H1 (cell line): ENCODE results near the gene USP8. TPM values are rescaled to one million over a fixed set of nuclear protein-coding genes. Genes with fewer than 3 reads are reported as not detected.

Experiments used
- CTCF ChIA-PET: fragments of 300-600 bp; sonication (Branson Sonifier 250); formaldehyde crosslinking; loops from one replicate; lab custom pipeline; 2021; ENCODE audit not compliant: partially characterized antibody; lab: Charles Lee
- POLR2A ChIA-PET: fragments of 300-600 bp; sonication (Branson Sonifier 250); formaldehyde crosslinking; loops from one replicate; lab custom pipeline; 2021; ENCODE audit warnings: inconsistent platforms; ENCODE audit not compliant: partially characterized antibody; lab: Charles Lee
- DNase-seq, 2 experiments: peaks; one replicate each; pipeline versions ENCODE4 v3.0.0 to v3.0.0-alpha.2; 2010 to 2022; ENCODE audit warnings: low spot score in 2 of 2, low read depth in 1 of 2, mixed read lengths in 1 of 2
- FAIRE-seq: peaks from 2 replicates; lab custom pipeline; 2011; peaks lifted over from hg19 to GRCh38; lab: Jason Lieb, UNC
- H2AFZ ChIP-seq: 2 replicates; pipeline ENCODE4 v1.8.1; 2012; ENCODE audit warnings: low read length, inconsistent platforms
- H2AK5ac ChIP-seq: 2 replicates; pipeline ENCODE4 v1.6.1; 2013; ENCODE audit warnings: low read depth, low read length
- H2BK120ac ChIP-seq: replicated peaks from 2 replicates; pipeline ENCODE3; 2013; ENCODE audit warnings: low read depth, low read length, inconsistent platforms
- H2BK12ac ChIP-seq: 2 replicates; pipeline ENCODE4 v1.6.1; 2013; ENCODE audit warnings: low read depth, low read length
- H2BK15ac ChIP-seq: 2 replicates; pipeline ENCODE4 v1.6.1; 2013; ENCODE audit warnings: low read length
- H2BK20ac ChIP-seq: 2 replicates; pipeline ENCODE4 v1.6.1; 2013; ENCODE audit warnings: low read length
- H2BK5ac ChIP-seq: 2 replicates; pipeline ENCODE4 v1.6.1; 2013; ENCODE audit warnings: low read depth, low read length
- H3K14ac ChIP-seq: 2 replicates; pipeline ENCODE4 v1.6.1; 2013; ENCODE audit warnings: inconsistent platforms; ENCODE audit not compliant: insufficient read length
- H3K18ac ChIP-seq: 2 replicates; pipeline ENCODE4 v1.6.1; 2013; ENCODE audit warnings: low read length; ENCODE audit errors: extremely low read depth
- H3K23ac ChIP-seq: 2 replicates; pipeline ENCODE4 v1.6.1; 2013; ENCODE audit warnings: inconsistent platforms; ENCODE audit not compliant: insufficient read length
- H3K23me2 ChIP-seq: 2 replicates; pipeline ENCODE4 v1.6.1; 2013; ENCODE audit warnings: low read depth, low read length
- H3K27ac ChIP-seq: 2 replicates; pipeline ENCODE4 v1.6.1; 2011; ENCODE audit warnings: low read depth, low read length, inconsistent platforms
- H3K27me3 ChIP-seq, 4 experiments: replicated peaks in 1 of 4; 1 replicate in 1 of 4; 2 replicates in 3 of 4; pipeline versions ENCODE4 v1.6.1 to v1.8.1; 2011 to 2013; ENCODE audit warnings: low read length in 3 of 4, mild to moderate bottlenecking in 3 of 4, inconsistent platforms in 2 of 4, mixed read lengths in 2 of 4, moderate library complexity in 1 of 4; ENCODE audit not compliant: control insufficient read depth in 3 of 4, insufficient read depth in 3 of 4; ENCODE audit errors: extremely low read depth in 1 of 4
- H3K36me3 ChIP-seq, 4 experiments: 2 replicates each; pipeline versions ENCODE4 v1.6.1 to v1.8.1; 2011 to 2013; ENCODE audit warnings: mild to moderate bottlenecking in 4 of 4, low read length in 3 of 4, moderate library complexity in 2 of 4, control low read depth in 1 of 4, inconsistent platforms in 1 of 4; ENCODE audit not compliant: insufficient read depth in 4 of 4, control insufficient read depth in 2 of 4
- H3K4ac ChIP-seq: replicated peaks from 2 replicates; pipeline ENCODE3; 2013; ENCODE audit warnings: low read length, low read depth, mixed read lengths, inconsistent platforms; ENCODE audit not compliant: insufficient read length
- H3K4me1 ChIP-seq, 4 experiments: replicated peaks in 1 of 4; 1 replicate in 1 of 4; 2 replicates in 3 of 4; pipeline versions ENCODE4 v1.6.1 to v1.8.1; 2011 to 2013; ENCODE audit warnings: low read length in 3 of 4, inconsistent platforms in 2 of 4, mixed read lengths in 1 of 4; ENCODE audit not compliant: insufficient read depth in 4 of 4, control insufficient read depth in 3 of 4
- H3K4me2 ChIP-seq, 2 experiments: 2 replicates each; pipeline versions ENCODE4 v1.6.1 to v1.8.1; 2011 to 2013; ENCODE audit warnings: low read depth in 2 of 2, low read length in 2 of 2, control low read depth in 1 of 2, inconsistent platforms in 1 of 2, mild to moderate bottlenecking in 1 of 2; ENCODE audit not compliant: insufficient read depth in 1 of 2
- H3K4me3 ChIP-seq, 4 experiments: fragments of 200-600, 300-600 bp in 1 of 4; sonication (generic), shearing (Covaris generic), sonication (Bioruptor Twin) in 1 of 4; 2 replicates each; pipeline versions ENCODE4 v1.5.1 to v1.8.1; 2011 to 2016; ENCODE audit warnings: low read length in 4 of 4, low read depth in 3 of 4, control low read depth in 2 of 4, inconsistent platforms in 2 of 4, mild to moderate bottlenecking in 2 of 4, mixed read lengths in 1 of 4, moderate library complexity in 1 of 4; ENCODE audit not compliant: insufficient read depth in 2 of 4; ENCODE audit errors: extremely low read depth in 1 of 4
- H3K56ac ChIP-seq: replicated peaks from 2 replicates; pipeline ENCODE3; 2013; ENCODE audit warnings: low read depth, mild to moderate bottlenecking, mixed read lengths, low read length, inconsistent platforms; ENCODE audit not compliant: insufficient read length
- H3K79me1 ChIP-seq: 2 replicates; pipeline ENCODE4 v1.6.1; 2013; ENCODE audit warnings: low read depth, low read length, control low read depth
- H3K79me2 ChIP-seq, 2 experiments: 2 replicates each; pipeline versions ENCODE4 v1.6.1 to v1.8.1; 2012 to 2013; ENCODE audit warnings: low read length in 2 of 2, mild to moderate bottlenecking in 2 of 2, inconsistent platforms in 1 of 2; ENCODE audit not compliant: insufficient read depth in 2 of 2, control insufficient read depth in 1 of 2
- H3K9ac ChIP-seq, 4 experiments: replicated peaks in 1 of 4; 1 replicate in 1 of 4; 2 replicates in 3 of 4; pipeline versions ENCODE4 v1.6.1 to v1.8.1; 2011 to 2013; ENCODE audit warnings: low read depth in 3 of 4, low read length in 3 of 4, control low read depth in 2 of 4, mild to moderate bottlenecking in 2 of 4, moderate library complexity in 2 of 4, inconsistent platforms in 1 of 4; ENCODE audit errors: extremely low read depth in 1 of 4
- H3K9me3 ChIP-seq, 2 experiments: 2 replicates each; pipeline versions ENCODE4 v1.6.1 to v1.8.1; 2012 to 2013; ENCODE audit warnings: mild to moderate bottlenecking in 2 of 2, moderate library complexity in 2 of 2, control low read depth in 1 of 2, inconsistent platforms in 1 of 2, low read depth in 1 of 2, low read length in 1 of 2, mixed read lengths in 1 of 2; ENCODE audit not compliant: insufficient read depth in 2 of 2
- H4K20me1 ChIP-seq, 2 experiments: replicated peaks in 1 of 2; 2 replicates each; pipeline versions ENCODE3 to v1.8.1; 2011 to 2013; ENCODE audit warnings: inconsistent platforms in 2 of 2, low read length in 2 of 2, mild to moderate bottlenecking in 1 of 2; ENCODE audit not compliant: insufficient read depth in 2 of 2, control insufficient read depth in 1 of 2
- H4K5ac ChIP-seq: 2 replicates; pipeline ENCODE4 v1.6.1; 2013; ENCODE audit warnings: low read length, low read depth, mixed read lengths, inconsistent platforms; ENCODE audit not compliant: insufficient read length
- H4K8ac ChIP-seq: 2 replicates; pipeline ENCODE4 v1.8.0; 2013; ENCODE audit warnings: mild to moderate bottlenecking, moderate library complexity, low read length, inconsistent platforms; ENCODE audit not compliant: insufficient read depth; ENCODE audit errors: extremely low read depth
- H4K91ac ChIP-seq: replicated peaks from 2 replicates; pipeline ENCODE3; 2013; ENCODE audit warnings: low read length, mixed read lengths, inconsistent platforms; ENCODE audit not compliant: insufficient read length
- E2F6 ChIP-seq: IDR thresholded peaks from 2 replicates; pipeline ENCODE4 v1.6.1; 2012; ENCODE audit warnings: inconsistent platforms
- EP300 ChIP-seq, 2 experiments: IDR thresholded peaks; 1 replicate in 1 of 2; 2 replicates in 1 of 2; pipeline ENCODE4 v1.6.1; 2011 to 2012; ENCODE audit warnings: low read depth in 2 of 2, low read length in 2 of 2, mild to moderate bottlenecking in 2 of 2, borderline replicate concordance in 1 of 2, inconsistent platforms in 1 of 2, moderate library complexity in 1 of 2
- GTF2F1 ChIP-seq: IDR thresholded peaks from 2 replicates; pipeline ENCODE4 v1.6.1; 2012; ENCODE audit warnings: low read depth, low read length, improper control_type of control experiment, borderline replicate concordance
- JUN ChIP-seq: IDR thresholded peaks from 2 replicates; pipeline ENCODE4 v1.6.1; 2011; ENCODE audit warnings: low read depth, mild to moderate bottlenecking, improper control_type of control experiment, low read length
- MAX ChIP-seq: IDR thresholded peaks from 2 replicates; pipeline ENCODE4 v1.6.1; 2012; ENCODE audit warnings: inconsistent platforms
- PHF8 ChIP-seq: fragments of 200-600 bp; sonication (generic); conservative IDR thresholded peaks from 2 replicates; pipeline ENCODE4 v1.7.1; 2012; ENCODE audit warnings: low read depth, mild to moderate bottlenecking, inconsistent platforms, low read length, moderate library complexity
- YY1 ChIP-seq: IDR thresholded peaks from 2 replicates; pipeline ENCODE4 v1.6.1; 2011; ENCODE audit warnings: low read depth, mild to moderate bottlenecking, low read length
- WGBS, 2 experiments: shearing (Covaris generic) in 1 of 2; methylation state at CpG; one replicate each; pipeline versions ENCODE4 v1.1.6 to v1.1.7; 2013 to 2015; ENCODE audit warnings: low lambda C conversion rate in 2 of 2, mixed read lengths in 2 of 2, inconsistent platforms in 1 of 2, low coverage in 1 of 2, missing lambda C conversion rate in 1 of 2; ENCODE audit not compliant: insufficient replicate concordance in 2 of 2, insufficient coverage in 1 of 2, insufficient read length in 1 of 2; ENCODE audit errors: extremely low coverage in 1 of 2, missing lambda C conversion rate in 1 of 2; 5-methylcytosine and 5-hydroxymethylcytosine counted together
- polyA plus RNA-seq, 7 experiments: library from polyadenylated mRNA; depleted of rRNA in 3 of 7; stranded (reverse) in 5 of 7; unstranded in 2 of 7; fragments of >200 nt in 5 of 7; fragments of 200-250 nt in 2 of 7; gene quantifications; 1 replicate in 5 of 7; 2 replicates in 1 of 7; 4 replicates in 1 of 7; pipeline versions ENCODE4 v1.2.1 to v1.2.3, GENCODE V29; 2011 to 2013; ENCODE audit warnings: missing spikeins in 2 of 7, mixed read lengths in 2 of 7
- total RNA-seq: library from RNA; stranded (reverse); fragmentation: NEBNext Ultra II Directional; extraction: Animal tissue kit (Norgen Biotek cat#: 25700); gene quantifications from 2 replicates; pipeline ENCODE4 v1.2.1, GENCODE V29; 2021

The USP8 gene
- total and polyA plus RNA-seq, 2 of the 8 experiments (the other 6 are each of a cell fraction or from before 2014, with no cell fraction given), result 19.9 to 66.2 TPM

- Histone ChIP-seq H3K79me1 (no peaks in the 10 kb centered on the region), H3K56ac (no peak overlapping the region), H3K4me1 (no peaks in the 10 kb centered on the region), H3K18ac (no peak overlapping the region), H3K4me3 (no peak overlapping the region), H2BK15ac (no peak overlapping the region), H3K27ac (no peak overlapping the region), H2BK120ac (no peak overlapping the region), H3K23ac (no peak overlapping the region), H3K23me2 (no peaks in the 10 kb centered on the region; the same call in 1 of the 2 replicates), H2BK12ac (no peak overlapping the region), H2BK5ac (no peak overlapping the region), H3K27me3 (no peaks in the 10 kb centered on the region; a peak in 2 of 7 replicates), H3K4me2 (no peak overlapping the region), H4K5ac (no peak overlapping the region), H3K9ac (no peak overlapping the region), H4K91ac (no peak overlapping the region), H3K79me2 (no peaks in the 10 kb centered on the region), H4K8ac (no peak overlapping the region), H2BK20ac (no peak overlapping the region), H3K4ac (no peak overlapping the region), H3K14ac (no peak overlapping the region), H3K36me3 (no peaks in the 10 kb centered on the region), H2AFZ (0 out of 2 replicates have a peak overlapping the region, but pooled peaks have one; percentile 13), H4K20me1 (no peaks in the 10 kb centered on the region), H3K9me3 (no peaks in the 10 kb centered on the region), H2AK5ac (no peak overlapping the region)
- WGBS, 2 experiments, result 77% methylated on average over 3 of the region's 3 CpGs; no CpG with 5 or more reads in 1 of the 2 experiments
- ChIA-PET CTCF (interaction anchor here (0.6 kb wide), 1 partner anchor 430 kb away, joined by 3 read pairs; no protein-coding TSS in a partner anchor), POLR2A (interaction anchor here (0.5 to 1.1 kb wide), 5 partner anchors 8 to 1081 kb away, joined by 3 to 4 read pairs (median 3); partner anchors contain the start of genes GABPB1 and USP8)
- FAIRE-seq (no peak), DNase-seq (no peak)
- TF ChIP-seq JUN (no peak), EP300 (IDR thresholded peaks at IDR 0.05; ENCODE audit: borderline replicate concordance in 1 of 2, low read depth in 2 of 2, low read length in 2 of 2) (no peak), MAX (no peak), GTF2F1 (no peak), E2F6 (0 out of 2 replicates have a peak, but pooled peaks have one; percentile 19), PHF8 (no peak), YY1 (no peak)
Observed at GRCh38 chr15:50415752-50416404, 8.3 kb upstream of the USP8 start.
